ENCODE measurements around the gene RIPPLY3. TPM values are rescaled to one million over a fixed set of nuclear protein-coding genes. Genes with fewer than 3 reads are reported as not detected.

Gene RIPPLY3
- total and polyA plus RNA-seq, 2 experiments from 2014 or later, result 2.5 to 2.8 TPM

GRCh38 chr21:36981049-36981391 is 25.5 kb upstream of the RIPPLY3 start:
- TF ChIP-seq ZNF331 (CRISPR knock-in tag; IDR thresholded peaks at IDR 0.05; ENCODE audit: low read depth) (no peak), CTCF (conservative IDR thresholded peaks at IDR 0.05; ENCODE audit: low read depth in 2 of 2) (no peak), EZH2 (IDR thresholded peaks at IDR 0.05; ENCODE audit: low read depth, unreplicated experiment) (no peak), NANOG (IDR thresholded peaks at IDR 0.05; ENCODE audit: borderline replicate concordance) (no peak), ZNF462 (CRISPR knock-in tag; IDR thresholded peaks at IDR 0.05) (no peak), CREB1 (CRISPR knock-in tag; IDR thresholded peaks at IDR 0.05; ENCODE audit: low read depth) (no peak), EZH2phosphoT487 (IDR thresholded peaks at IDR 0.05; ENCODE audit: unreplicated experiment) (no peak), ZNF114 (CRISPR knock-in tag; IDR thresholded peaks at IDR 0.05) (no peak), STAT1 (IDR thresholded peaks at IDR 0.05; ENCODE audit: unreplicated experiment) (no peak), POLR2AphosphoS5 (IDR thresholded peaks at IDR 0.05; ENCODE audit: low read depth) (no peak), REST (IDR thresholded peaks at IDR 0.05; ENCODE audit: unreplicated experiment) (no peak), JUNB (IDR thresholded peaks at IDR 0.05; ENCODE audit: unreplicated experiment) (no peak), ETS1 (IDR thresholded peaks at IDR 0.05) (no peak)
- H3K4me1 ChIP-seq (ENCODE audit: insufficient read depth), result peaks cover 6% of the 10 kb centered on the region; the same call in 1 of the 2 replicates
- H3K4me3 ChIP-seq, result peak overlapping the region; percentile 62
- 0 out of 2 replicates have a peak, but pooled peaks cover 3% of the 10 kb centered on the region for H4K20me1 ChIP-seq (replicated peaks; ENCODE audit: insufficient read depth)
- peak overlapping the region; percentile 96 for H2AFZ ChIP-seq
- no peaks in the 10 kb centered on the region for H3K79me2 ChIP-seq (replicated peaks; ENCODE audit: insufficient read depth)
- H3K27ac Mint-ChIP-seq, result no peak overlapping the region
- peak overlapping the region; percentile 72 for H3K4me3 Mint-ChIP-seq
- no peak for DNase-seq (ENCODE audit: low spot score)
- no peak for ATAC-seq
- H3F3A ChIP-seq (replicated peaks; ENCODE audit: low read depth), result 0 out of 2 replicates have a peak, but pooled peaks cover 3% of the 10 kb centered on the region
- peaks cover 29% of the 10 kb centered on the region for H3K27me3 ChIP-seq (ENCODE audit: insufficient read depth)
- H3K27ac ChIP-seq (ENCODE audit: low read depth), result no peak overlapping the region
- no peaks in the 10 kb centered on the region for H3K9me2 ChIP-seq (ENCODE audit: insufficient read depth)
- peaks cover 25% of the 10 kb centered on the region for H3K27me3 Mint-ChIP-seq (ENCODE audit: insufficient read depth, low read depth, poor library complexity)
- peak overlapping the region; percentile 89 for H3K4me2 ChIP-seq
- H3K9me3 Mint-ChIP-seq, result no peaks in the 10 kb centered on the region; the same call in 2 of the 3 replicates
- H3K36me3 ChIP-seq (ENCODE audit: insufficient read depth), result no peaks in the 10 kb centered on the region
- H3K4me1 Mint-ChIP-seq, result peaks cover 15% of the 10 kb centered on the region; the same call in 2 of the 3 replicates
- no peaks in the 10 kb centered on the region for H3K36me3 Mint-ChIP-seq (ENCODE audit: low read depth)

All from GM23338 (cell line).